H1 (cell line): ENCODE data around the gene CHI3L2. TPM values are rescaled to one million over a fixed set of nuclear protein-coding genes. Genes with fewer than 3 reads are reported as not detected.

ENCODE experiments used
- CTCF ChIA-PET: fragments of 300-600 bp; sonication (Branson Sonifier 250); formaldehyde crosslinking; loops from one replicate; lab custom pipeline; 2021; ENCODE audit not compliant: partially characterized antibody; lab: Charles Lee
- POLR2A ChIA-PET: fragments of 300-600 bp; sonication (Branson Sonifier 250); formaldehyde crosslinking; loops from one replicate; lab custom pipeline; 2021; ENCODE audit warnings: inconsistent platforms; ENCODE audit not compliant: partially characterized antibody; lab: Charles Lee
- DNase-seq, 2 experiments: peaks; one replicate each; pipeline versions ENCODE4 v3.0.0 to v3.0.0-alpha.2; 2010 to 2022; ENCODE audit warnings: low spot score in 2 of 2, low read depth in 1 of 2, mixed read lengths in 1 of 2
- FAIRE-seq: peaks from 2 replicates; lab custom pipeline; 2011; peaks lifted over from hg19 to GRCh38; lab: Jason Lieb, UNC
- H2AFZ ChIP-seq: 2 replicates; pipeline ENCODE4 v1.8.1; 2012; ENCODE audit warnings: low read length, inconsistent platforms
- H2AK5ac ChIP-seq: 2 replicates; pipeline ENCODE4 v1.6.1; 2013; ENCODE audit warnings: low read depth, low read length
- H2BK120ac ChIP-seq: replicated peaks from 2 replicates; pipeline ENCODE3; 2013; ENCODE audit warnings: low read depth, low read length, inconsistent platforms
- H2BK12ac ChIP-seq: 2 replicates; pipeline ENCODE4 v1.6.1; 2013; ENCODE audit warnings: low read depth, low read length
- H2BK15ac ChIP-seq: 2 replicates; pipeline ENCODE4 v1.6.1; 2013; ENCODE audit warnings: low read length
- H2BK20ac ChIP-seq: 2 replicates; pipeline ENCODE4 v1.6.1; 2013; ENCODE audit warnings: low read length
- H2BK5ac ChIP-seq: 2 replicates; pipeline ENCODE4 v1.6.1; 2013; ENCODE audit warnings: low read depth, low read length
- H3K14ac ChIP-seq: 2 replicates; pipeline ENCODE4 v1.6.1; 2013; ENCODE audit warnings: inconsistent platforms; ENCODE audit not compliant: insufficient read length
- H3K18ac ChIP-seq: 2 replicates; pipeline ENCODE4 v1.6.1; 2013; ENCODE audit warnings: low read length; ENCODE audit errors: extremely low read depth
- H3K23ac ChIP-seq: 2 replicates; pipeline ENCODE4 v1.6.1; 2013; ENCODE audit warnings: inconsistent platforms; ENCODE audit not compliant: insufficient read length
- H3K23me2 ChIP-seq: 2 replicates; pipeline ENCODE4 v1.6.1; 2013; ENCODE audit warnings: low read depth, low read length
- H3K27ac ChIP-seq: 2 replicates; pipeline ENCODE4 v1.6.1; 2011; ENCODE audit warnings: low read depth, low read length, inconsistent platforms
- H3K27me3 ChIP-seq, 4 experiments: replicated peaks in 1 of 4; 1 replicate in 1 of 4; 2 replicates in 3 of 4; pipeline versions ENCODE4 v1.6.1 to v1.8.1; 2011 to 2013; ENCODE audit warnings: low read length in 3 of 4, mild to moderate bottlenecking in 3 of 4, inconsistent platforms in 2 of 4, mixed read lengths in 2 of 4, moderate library complexity in 1 of 4; ENCODE audit not compliant: control insufficient read depth in 3 of 4, insufficient read depth in 3 of 4; ENCODE audit errors: extremely low read depth in 1 of 4
- H3K36me3 ChIP-seq, 4 experiments: 2 replicates each; pipeline versions ENCODE4 v1.6.1 to v1.8.1; 2011 to 2013; ENCODE audit warnings: mild to moderate bottlenecking in 4 of 4, low read length in 3 of 4, moderate library complexity in 2 of 4, control low read depth in 1 of 4, inconsistent platforms in 1 of 4; ENCODE audit not compliant: insufficient read depth in 4 of 4, control insufficient read depth in 2 of 4
- H3K4ac ChIP-seq: replicated peaks from 2 replicates; pipeline ENCODE3; 2013; ENCODE audit warnings: low read length, low read depth, mixed read lengths, inconsistent platforms; ENCODE audit not compliant: insufficient read length
- H3K4me1 ChIP-seq, 4 experiments: replicated peaks in 1 of 4; 1 replicate in 1 of 4; 2 replicates in 3 of 4; pipeline versions ENCODE4 v1.6.1 to v1.8.1; 2011 to 2013; ENCODE audit warnings: low read length in 3 of 4, inconsistent platforms in 2 of 4, mixed read lengths in 1 of 4; ENCODE audit not compliant: insufficient read depth in 4 of 4, control insufficient read depth in 3 of 4
- H3K4me2 ChIP-seq, 2 experiments: 2 replicates each; pipeline versions ENCODE4 v1.6.1 to v1.8.1; 2011 to 2013; ENCODE audit warnings: low read depth in 2 of 2, low read length in 2 of 2, control low read depth in 1 of 2, inconsistent platforms in 1 of 2, mild to moderate bottlenecking in 1 of 2; ENCODE audit not compliant: insufficient read depth in 1 of 2
- H3K4me3 ChIP-seq, 4 experiments: fragments of 200-600, 300-600 bp in 1 of 4; sonication (generic), shearing (Covaris generic), sonication (Bioruptor Twin) in 1 of 4; 2 replicates each; pipeline versions ENCODE4 v1.5.1 to v1.8.1; 2011 to 2016; ENCODE audit warnings: low read length in 4 of 4, low read depth in 3 of 4, control low read depth in 2 of 4, inconsistent platforms in 2 of 4, mild to moderate bottlenecking in 2 of 4, mixed read lengths in 1 of 4, moderate library complexity in 1 of 4; ENCODE audit not compliant: insufficient read depth in 2 of 4; ENCODE audit errors: extremely low read depth in 1 of 4
- H3K56ac ChIP-seq: replicated peaks from 2 replicates; pipeline ENCODE3; 2013; ENCODE audit warnings: low read depth, mild to moderate bottlenecking, mixed read lengths, low read length, inconsistent platforms; ENCODE audit not compliant: insufficient read length
- H3K79me1 ChIP-seq: 2 replicates; pipeline ENCODE4 v1.6.1; 2013; ENCODE audit warnings: low read depth, low read length, control low read depth
- H3K79me2 ChIP-seq, 2 experiments: 2 replicates each; pipeline versions ENCODE4 v1.6.1 to v1.8.1; 2012 to 2013; ENCODE audit warnings: low read length in 2 of 2, mild to moderate bottlenecking in 2 of 2, inconsistent platforms in 1 of 2; ENCODE audit not compliant: insufficient read depth in 2 of 2, control insufficient read depth in 1 of 2
- H3K9ac ChIP-seq, 4 experiments: replicated peaks in 1 of 4; 1 replicate in 1 of 4; 2 replicates in 3 of 4; pipeline versions ENCODE4 v1.6.1 to v1.8.1; 2011 to 2013; ENCODE audit warnings: low read depth in 3 of 4, low read length in 3 of 4, control low read depth in 2 of 4, mild to moderate bottlenecking in 2 of 4, moderate library complexity in 2 of 4, inconsistent platforms in 1 of 4; ENCODE audit errors: extremely low read depth in 1 of 4
- H3K9me3 ChIP-seq, 2 experiments: 2 replicates each; pipeline versions ENCODE4 v1.6.1 to v1.8.1; 2012 to 2013; ENCODE audit warnings: mild to moderate bottlenecking in 2 of 2, moderate library complexity in 2 of 2, control low read depth in 1 of 2, inconsistent platforms in 1 of 2, low read depth in 1 of 2, low read length in 1 of 2, mixed read lengths in 1 of 2; ENCODE audit not compliant: insufficient read depth in 2 of 2
- H4K20me1 ChIP-seq, 2 experiments: replicated peaks in 1 of 2; 2 replicates each; pipeline versions ENCODE3 to v1.8.1; 2011 to 2013; ENCODE audit warnings: inconsistent platforms in 2 of 2, low read length in 2 of 2, mild to moderate bottlenecking in 1 of 2; ENCODE audit not compliant: insufficient read depth in 2 of 2, control insufficient read depth in 1 of 2
- H4K5ac ChIP-seq: 2 replicates; pipeline ENCODE4 v1.6.1; 2013; ENCODE audit warnings: low read length, low read depth, mixed read lengths, inconsistent platforms; ENCODE audit not compliant: insufficient read length
- H4K8ac ChIP-seq: 2 replicates; pipeline ENCODE4 v1.8.0; 2013; ENCODE audit warnings: mild to moderate bottlenecking, moderate library complexity, low read length, inconsistent platforms; ENCODE audit not compliant: insufficient read depth; ENCODE audit errors: extremely low read depth
- H4K91ac ChIP-seq: replicated peaks from 2 replicates; pipeline ENCODE3; 2013; ENCODE audit warnings: low read length, mixed read lengths, inconsistent platforms; ENCODE audit not compliant: insufficient read length
- ATF2 ChIP-seq: IDR thresholded peaks from 2 replicates; pipeline ENCODE4 v1.6.1; 2012; ENCODE audit warnings: low read length, inconsistent platforms
- BCL11A ChIP-seq, 2 experiments: IDR thresholded peaks; one replicate each; pipeline ENCODE4 v1.6.1; 2011; ENCODE audit warnings: low read depth in 2 of 2, low read length in 2 of 2, mild to moderate bottlenecking in 2 of 2
- BRCA1 ChIP-seq: IDR thresholded peaks from 2 replicates; pipeline ENCODE4 v1.6.1; 2012; ENCODE audit warnings: low read depth, low read length, improper control_type of control experiment
- CBX8 ChIP-seq: fragments of 300-800, 300-1000 bp; sonication (generic); IDR thresholded peaks from 2 replicates; pipeline ENCODE4 v1.7.1; 2016; ENCODE audit warnings: low read depth, low read length, borderline replicate concordance
- EZH2 ChIP-seq: fragments of 200-600 bp; sonication (generic); IDR thresholded peaks from 2 replicates; pipeline ENCODE4 v1.7.1; 2012; ENCODE audit warnings: low read depth, mild to moderate bottlenecking, moderate library complexity, low read length, inconsistent platforms; ENCODE audit not compliant: severe bottlenecking
- FOSL1 ChIP-seq: IDR thresholded peaks from 2 replicates; pipeline ENCODE4 v1.6.1; 2011; ENCODE audit warnings: mild to moderate bottlenecking, low read depth, low read length, moderate library complexity; ENCODE audit not compliant: insufficient read depth
- HDAC2 ChIP-seq, 2 experiments: fragments of 300-600 bp in 1 of 2; sonication (generic) in 1 of 2; IDR thresholded peaks; 2 replicates each; pipeline ENCODE4 v1.6.1; 2011 to 2012; ENCODE audit warnings: low read depth in 2 of 2, low read length in 2 of 2, mild to moderate bottlenecking in 2 of 2, moderate library complexity in 2 of 2, borderline replicate concordance in 1 of 2, inconsistent platforms in 1 of 2
- HDAC6 ChIP-seq: IDR thresholded peaks from one replicate; pipeline ENCODE4 v1.7.1; 2012; ENCODE audit warnings: low read depth, mild to moderate bottlenecking, inconsistent platforms, low read length, moderate library complexity
- KDM5A ChIP-seq: fragments of 200-600 bp; IDR thresholded peaks from 2 replicates; pipeline ENCODE4 v1.7.1; 2012; ENCODE audit warnings: mild to moderate bottlenecking, low read length, inconsistent platforms, mixed read lengths
- NRF1 ChIP-seq: IDR thresholded peaks from 2 replicates; pipeline ENCODE4 v1.6.1; 2011; ENCODE audit warnings: mild to moderate bottlenecking, low read depth, low read length, improper control_type of control experiment
- RXRA ChIP-seq: IDR thresholded peaks from 2 replicates; pipeline ENCODE4 v1.6.1; 2011; ENCODE audit warnings: low read depth, mild to moderate bottlenecking, low read length, moderate library complexity; ENCODE audit not compliant: insufficient read depth
- SP2 ChIP-seq: IDR thresholded peaks from 2 replicates; pipeline ENCODE4 v1.6.1; 2012; ENCODE audit warnings: mild to moderate bottlenecking, low read length, inconsistent platforms
- SRF ChIP-seq: IDR thresholded peaks from 2 replicates; pipeline ENCODE4 v1.6.1; 2011; ENCODE audit warnings: mild to moderate bottlenecking, low read depth, low read length, moderate library complexity
- WGBS, 2 experiments: shearing (Covaris generic) in 1 of 2; methylation state at CpG; one replicate each; pipeline versions ENCODE4 v1.1.6 to v1.1.7; 2013 to 2015; ENCODE audit warnings: low lambda C conversion rate in 2 of 2, mixed read lengths in 2 of 2, inconsistent platforms in 1 of 2, low coverage in 1 of 2, missing lambda C conversion rate in 1 of 2; ENCODE audit not compliant: insufficient replicate concordance in 2 of 2, insufficient coverage in 1 of 2, insufficient read length in 1 of 2; ENCODE audit errors: extremely low coverage in 1 of 2, missing lambda C conversion rate in 1 of 2; 5-methylcytosine and 5-hydroxymethylcytosine counted together
- polyA plus RNA-seq, 7 experiments: library from polyadenylated mRNA; depleted of rRNA in 3 of 7; stranded (reverse) in 5 of 7; unstranded in 2 of 7; fragments of >200 nt in 5 of 7; fragments of 200-250 nt in 2 of 7; gene quantifications; 1 replicate in 5 of 7; 2 replicates in 1 of 7; 4 replicates in 1 of 7; pipeline versions ENCODE4 v1.2.1 to v1.2.3, GENCODE V29; 2011 to 2013; ENCODE audit warnings: missing spikeins in 2 of 7, mixed read lengths in 2 of 7
- total RNA-seq: library from RNA; stranded (reverse); fragmentation: NEBNext Ultra II Directional; extraction: Animal tissue kit (Norgen Biotek cat#: 25700); gene quantifications from 2 replicates; pipeline ENCODE4 v1.2.1, GENCODE V29; 2021

Gene CHI3L2
- total and polyA plus RNA-seq, 2 of the 8 experiments (the other 6 are each of a cell fraction or from before 2014, with no cell fraction given): not detected

- Histone ChIP-seq H4K20me1 (no peaks in the 10 kb centered on the region), H2BK15ac (no peak overlapping the region), H3K79me1 (no peaks in the 10 kb centered on the region), H2AK5ac (no peak overlapping the region), H3K4me1 (peaks cover 0 to 4% (median 0%) of the 10 kb centered on the region in 4 experiments; a peak in 2 of 7 replicates), H3K23ac (no peak overlapping the region), H3K14ac (no peak overlapping the region), H3K27ac (no peak overlapping the region), H3K4ac (no peak overlapping the region), H4K8ac (no peak overlapping the region), H3K79me2 (no peaks in the 10 kb centered on the region), H3K18ac (no peak overlapping the region), H3K56ac (no peak overlapping the region), H3K9ac (no peak overlapping the region), H3K4me3 (no peak overlapping the region), H2BK12ac (no peak overlapping the region), H4K91ac (no peak overlapping the region), H3K9me3 (no peaks in the 10 kb centered on the region), H3K4me2 (no peak overlapping the region), H3K23me2 (no peaks in the 10 kb centered on the region), H4K5ac (no peak overlapping the region), H2BK5ac (no peak overlapping the region), H3K27me3 (no peaks in the 10 kb centered on the region; a peak in 1 of 7 replicates), H2BK120ac (no peak overlapping the region), H2AFZ (no peak overlapping the region), H3K36me3 (no peaks in the 10 kb centered on the region), H2BK20ac (no peak overlapping the region)
- no peak for DNase-seq
- 55% methylated on average over 1 of the region's 1 CpG; no CpG with 5 or more reads in 1 of the 2 experiments for WGBS, 2 experiments
- POLR2A ChIA-PET: no interaction called here
- CTCF ChIA-PET: interaction anchor here (0.9 to 2.6 kb wide), 6 partner anchors 11 to 949 kb away, joined by 3 to 9 read pairs (median 4); no protein-coding TSS in a partner anchor
- no peak for FAIRE-seq
- TF ChIP-seq FOSL1 (no peak), BCL11A (IDR thresholded peaks at IDR 0.05; ENCODE audit: low read depth in 2 of 2, low read length in 2 of 2) (no peak), NRF1 (no peak), HDAC6 (no peak), HDAC2 (IDR thresholded peaks at IDR 0.05; ENCODE audit: borderline replicate concordance in 1 of 2, low read depth in 2 of 2, low read length in 2 of 2) (no peak), CBX8 (no peak), KDM5A (no peak), RXRA (no peak), ATF2 (no peak), BRCA1 (no peak), EZH2 (no peak), SRF (no peak), SP2 (no peak)
Measured at GRCh38 chr1:111236379-111236778, 8.9 kb downstream of the CHI3L2 start.
